DMS 273 treated with DMSO at 0.1 percent for 48 hours (cell line): ENCODE data around the gene SMTNL2.
A peak's percentile ranks its signal among the peaks of the same experiment; 100 is the strongest.
"Not testable (repeated sequence)": the region's sequence is repeated elsewhere in the genome, so short reads cannot be mapped to it uniquely, and the experiment has no call there.

ENCODE experiments used
- DNase-seq: peaks from one replicate; lab custom pipeline; 2025; lab: John Stamatoyannopoulos, UW

The SMTNL2 gene

DNA sequence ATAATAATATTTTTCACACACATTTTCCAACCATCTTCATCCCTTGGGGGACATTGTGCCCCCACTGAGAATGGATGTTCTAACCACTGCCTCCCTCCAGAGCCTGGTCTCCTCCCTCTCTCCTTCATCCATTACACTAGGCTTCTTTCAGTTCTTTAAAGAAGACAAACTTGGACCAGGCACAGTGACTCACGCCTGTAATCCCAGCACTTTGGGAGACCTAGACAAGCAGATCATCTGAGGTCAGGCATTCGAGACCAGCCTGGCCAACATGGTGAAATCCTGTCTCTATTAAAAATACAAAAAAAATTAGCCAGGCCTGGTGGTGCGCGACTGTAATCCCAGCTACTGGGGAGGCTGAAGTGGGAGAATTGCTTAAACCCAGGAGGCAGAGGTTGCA lies 50.6 kb downstream of the SMTNL2 start:
- DNase-seq = no peak

DNA sequence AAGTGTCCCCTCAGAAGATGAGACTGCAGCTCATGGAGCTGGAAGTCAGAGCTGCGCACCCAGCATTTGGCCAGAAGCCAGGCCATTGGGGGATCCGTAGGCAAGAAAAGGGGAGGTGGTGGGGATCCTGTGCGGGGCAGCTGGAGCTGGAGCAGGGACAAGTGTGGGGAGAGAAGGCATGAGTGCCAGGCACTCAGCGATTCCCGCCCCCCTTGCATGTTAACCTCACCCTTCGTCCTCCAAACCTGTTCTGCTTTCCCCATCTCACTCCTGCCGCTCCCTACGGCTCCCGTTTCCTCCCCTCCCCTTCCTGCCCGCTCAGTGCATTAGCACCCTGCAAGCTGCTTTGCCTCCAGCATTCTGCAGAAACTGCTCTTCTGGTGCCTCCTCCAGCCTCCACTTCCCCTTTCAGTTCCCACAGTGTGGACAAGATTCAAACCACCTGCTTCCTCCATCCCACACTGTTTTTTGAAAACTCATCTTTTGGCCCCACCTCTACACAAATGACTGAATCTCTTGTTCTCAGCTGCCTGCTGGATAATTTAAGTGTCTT lies 51.6 kb downstream of the SMTNL2 start:
- DNase-seq = no peak

DNA sequence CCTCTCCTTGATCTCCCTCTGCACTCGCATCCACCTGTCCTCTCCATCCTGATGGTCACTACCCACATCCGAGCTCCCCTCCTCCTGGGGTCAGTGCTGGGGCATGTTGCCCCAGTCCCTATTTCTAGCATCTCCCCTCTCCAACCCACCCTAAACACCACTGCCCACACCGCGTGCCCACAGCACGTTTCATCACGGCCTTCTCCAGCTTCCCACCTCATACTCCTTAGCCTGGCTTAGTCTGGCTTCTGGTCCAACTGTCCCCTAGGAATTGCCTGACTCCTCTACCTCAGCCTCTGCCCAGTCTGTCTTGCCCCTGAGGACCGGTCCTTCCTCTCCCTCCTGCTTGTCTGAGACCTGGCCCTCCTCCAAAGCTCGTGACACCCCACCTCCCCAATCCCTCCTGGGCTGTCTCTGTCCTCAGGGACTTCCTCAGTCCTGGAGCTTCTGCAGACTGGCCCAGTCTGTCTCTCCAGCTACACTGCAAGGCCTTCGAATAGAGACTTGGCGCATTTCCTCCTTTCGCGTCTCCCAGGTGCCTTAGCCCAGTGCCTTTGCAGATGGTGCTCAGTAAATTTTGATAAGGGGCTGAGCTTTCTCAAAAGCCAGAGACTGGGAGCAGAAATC lies 52.3 kb downstream of the SMTNL2 start:
- DNase-seq = no peak

DNA sequence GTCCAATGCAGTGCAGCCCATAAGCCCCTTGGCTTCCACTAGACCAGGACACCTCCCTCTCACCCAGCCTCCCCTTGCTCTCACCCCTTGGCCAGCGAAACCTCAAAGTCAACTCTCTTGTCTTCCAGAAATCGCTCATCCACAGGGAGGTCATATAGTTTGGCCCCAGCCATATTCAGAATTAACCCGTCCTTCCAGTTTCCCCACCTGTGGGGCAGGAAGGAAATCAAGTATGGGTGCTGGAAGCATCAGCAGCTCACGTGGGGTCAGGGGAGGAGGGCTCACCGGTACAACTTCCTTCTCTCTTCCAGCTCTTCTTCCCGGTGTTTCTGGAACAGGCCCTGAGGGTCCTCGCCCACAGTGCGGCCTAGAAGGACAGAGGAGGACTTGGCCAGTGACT lies 54.4 kb downstream of the SMTNL2 start:
- not testable (repeated sequence) for DNase-seq

DNA sequence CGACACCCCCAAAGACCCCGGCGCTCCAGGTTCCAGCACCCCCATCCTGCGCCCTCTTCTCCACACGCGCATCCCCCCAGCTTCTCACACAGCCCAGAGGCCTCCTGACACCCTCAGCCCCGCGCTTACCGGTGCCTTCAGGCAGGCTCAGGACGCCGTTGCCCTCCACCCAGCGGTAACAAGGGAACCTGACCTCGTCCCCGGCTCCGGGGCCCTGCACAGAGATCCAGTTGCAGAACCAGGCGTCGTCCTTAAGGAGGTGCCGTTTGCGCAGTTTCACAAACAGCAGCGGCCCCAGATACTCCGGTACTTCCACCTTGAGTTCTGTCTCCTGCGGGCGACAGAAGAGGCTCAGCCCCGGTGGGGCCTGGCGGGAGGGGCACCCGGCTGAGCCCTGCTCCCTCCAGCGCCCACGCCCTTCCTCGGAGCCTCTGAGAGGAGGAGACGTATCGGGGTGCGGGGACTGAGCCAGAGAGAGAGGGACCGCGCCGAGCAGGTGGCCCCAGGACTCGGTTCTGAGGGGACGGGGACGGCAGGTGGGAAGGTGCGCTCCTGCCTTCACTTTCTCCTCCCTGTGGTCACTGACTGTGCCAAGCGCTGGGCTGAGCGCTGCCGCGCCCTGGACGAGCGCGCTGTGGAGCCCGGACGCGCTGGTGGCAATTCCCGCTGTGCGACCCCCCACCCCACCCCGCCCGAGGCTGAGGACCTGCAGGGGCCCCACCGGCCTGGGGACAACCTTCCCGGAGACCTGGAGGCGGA lies 55.2 kb downstream of the SMTNL2 start:
- peak; percentile 6 for DNase-seq

DNA sequence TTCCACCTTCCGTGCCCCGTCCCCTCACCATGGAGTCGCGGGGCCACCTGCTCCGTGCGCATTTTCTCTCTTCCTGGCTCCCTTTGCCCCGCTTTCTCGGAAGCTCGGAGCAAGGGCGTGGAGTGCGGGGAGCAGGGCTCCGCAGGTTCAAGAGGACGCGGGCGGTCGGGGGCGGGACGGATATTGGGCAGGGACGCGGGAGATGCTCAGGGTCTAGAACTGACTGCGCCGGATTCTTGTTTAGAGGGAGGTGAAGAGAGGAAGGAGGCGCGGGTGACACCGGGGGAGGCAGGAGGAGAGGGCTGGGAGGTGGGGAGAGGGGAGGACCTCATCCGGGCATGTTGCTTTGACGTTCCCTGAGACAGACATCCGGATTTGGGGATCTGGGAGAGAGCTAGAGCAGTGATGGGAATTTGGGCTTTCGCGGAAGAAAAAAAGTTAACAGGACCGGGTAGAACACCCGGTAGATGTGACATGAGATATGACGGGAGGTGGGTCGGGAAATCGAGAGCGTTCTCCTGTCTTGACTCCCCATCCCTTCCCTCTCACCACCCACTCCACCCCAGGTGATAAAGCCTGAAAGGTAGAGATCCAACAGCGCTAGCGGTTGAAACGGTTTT lies 56.4 kb downstream of the SMTNL2 start:
- not testable (repeated sequence) for DNase-seq

DNA sequence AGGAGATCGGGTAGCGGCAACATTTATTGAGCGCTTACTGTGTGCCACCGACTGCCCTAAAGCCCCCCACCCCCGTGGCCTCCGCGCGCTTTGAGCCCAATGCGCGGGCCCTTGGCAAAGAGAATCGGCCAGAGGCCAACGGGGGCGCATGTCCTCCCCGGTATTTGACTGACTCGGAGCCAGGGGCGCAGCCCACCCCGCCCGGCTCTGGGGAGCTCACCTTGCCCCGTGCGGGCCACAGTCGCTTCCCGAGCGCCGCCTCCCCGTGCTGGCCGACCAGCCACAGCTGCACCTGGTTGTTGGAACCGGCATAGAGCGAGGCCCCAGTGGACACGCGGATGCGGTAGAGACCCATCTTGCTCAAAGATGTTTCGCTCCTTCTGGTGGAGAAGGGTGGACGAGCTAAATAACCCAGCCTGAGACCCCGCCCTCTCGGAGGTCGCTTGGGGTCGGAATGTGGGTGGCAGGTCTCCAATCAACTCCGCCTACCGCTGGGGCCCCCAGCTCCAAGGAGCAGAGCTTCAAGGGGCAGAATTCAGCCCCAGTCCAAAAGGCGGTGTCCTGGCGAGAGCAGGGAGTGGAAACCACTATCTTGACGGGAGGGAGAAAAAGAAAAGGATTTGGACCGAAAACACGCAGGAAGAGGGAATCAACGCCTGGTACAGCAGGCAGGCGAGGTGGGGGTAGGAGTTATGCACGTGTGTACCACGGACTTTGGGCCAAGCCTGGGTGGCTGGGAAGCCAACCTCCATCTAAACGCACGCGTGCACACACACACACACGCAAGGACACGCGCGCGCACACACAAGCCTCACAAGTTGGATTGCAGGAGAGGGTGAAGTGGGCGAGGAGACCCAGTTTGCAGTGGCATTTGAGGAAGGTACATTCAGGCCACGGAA lies 57.2 kb downstream of the SMTNL2 start, which contains the start of gene ALOX15:
Gene ALOX15, minus strand, starts transcription at position 382 of the 899 bp plus-strand sequence. Its CDS starts 27 bp downstream, at position 355.
- DNase-seq = no peak

DNA sequence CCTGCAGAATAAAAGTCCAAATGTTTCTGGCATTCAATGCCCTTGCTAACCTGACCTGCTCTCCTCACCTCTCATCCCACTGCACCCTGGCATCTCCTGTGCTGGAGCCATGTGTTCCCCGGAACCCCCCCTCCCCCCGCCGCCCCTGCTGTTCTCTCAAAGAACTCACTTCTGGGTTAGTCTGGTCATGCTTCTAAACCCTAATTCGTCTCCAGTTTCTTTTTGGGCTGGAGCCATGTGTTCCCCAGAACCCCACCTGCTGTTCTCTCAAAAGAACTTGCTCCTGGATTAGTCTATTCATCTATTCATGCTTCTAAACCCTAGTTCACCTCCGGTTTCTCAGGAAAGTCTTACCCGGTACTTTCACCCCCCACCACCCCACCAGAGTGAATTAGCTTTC lies 58.0 kb downstream of the SMTNL2 start:
- no peak for DNase-seq

DNA sequence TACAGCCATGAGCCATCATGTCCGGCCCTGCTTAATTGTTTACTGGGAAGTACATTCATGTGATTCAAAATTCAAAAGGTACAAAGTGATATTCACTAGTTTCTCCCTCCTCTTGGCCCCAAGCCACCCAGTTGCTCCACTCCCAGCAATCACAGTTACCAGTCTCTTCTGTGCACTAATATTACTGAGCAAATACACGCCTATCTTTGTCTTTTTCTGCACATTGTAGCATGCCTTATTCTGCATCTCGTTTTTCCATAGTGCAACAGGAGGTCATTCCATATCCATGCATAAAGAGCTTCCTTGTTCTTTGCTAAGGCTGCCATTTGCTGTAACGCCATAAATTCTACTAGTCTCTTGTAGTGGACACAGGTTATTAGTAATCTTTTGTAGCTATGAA lies 59.3 kb downstream of the SMTNL2 start:
- DNase-seq = no peak

DNA sequence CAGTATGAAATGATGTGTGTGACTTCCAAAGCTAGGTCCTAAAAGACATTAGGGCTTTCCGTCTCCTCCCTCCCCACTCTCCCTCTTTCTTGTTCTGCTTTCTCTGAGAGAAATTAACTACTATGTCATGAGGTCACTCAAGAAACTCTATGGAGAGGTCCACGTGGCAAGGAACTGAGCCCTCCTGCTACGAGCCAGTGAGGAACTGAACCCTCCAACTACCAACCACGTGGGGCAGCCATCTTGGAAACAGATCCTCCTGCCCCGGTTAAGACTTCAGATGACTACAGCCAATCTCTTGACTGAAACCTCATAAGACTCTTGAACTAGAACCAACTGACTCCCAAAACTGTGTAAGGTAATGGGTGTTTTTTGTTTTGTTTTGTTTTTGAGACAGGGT lies 61.3 kb downstream of the SMTNL2 start:
- no peak for DNase-seq

DNA sequence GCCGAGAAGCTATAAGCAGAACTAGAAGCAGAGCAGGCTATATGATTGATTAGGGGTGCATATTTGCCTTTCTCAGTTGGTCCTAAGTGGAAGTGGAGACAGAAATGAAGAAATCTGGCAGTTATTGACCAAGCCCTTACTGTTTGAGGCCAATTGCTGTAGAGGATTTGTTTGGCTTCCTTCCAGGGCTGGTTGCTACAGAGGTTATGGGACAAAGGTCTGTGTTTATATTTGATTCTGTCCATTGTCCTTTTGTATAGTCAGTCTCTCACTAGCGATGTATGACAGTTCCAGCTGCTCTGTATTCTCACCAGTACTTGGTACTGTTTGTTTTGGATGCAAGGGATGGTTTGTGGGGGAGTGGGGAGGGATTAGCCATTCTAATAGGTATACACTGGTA lies 64.4 kb downstream of the SMTNL2 start:
- no peak for DNase-seq

DNA sequence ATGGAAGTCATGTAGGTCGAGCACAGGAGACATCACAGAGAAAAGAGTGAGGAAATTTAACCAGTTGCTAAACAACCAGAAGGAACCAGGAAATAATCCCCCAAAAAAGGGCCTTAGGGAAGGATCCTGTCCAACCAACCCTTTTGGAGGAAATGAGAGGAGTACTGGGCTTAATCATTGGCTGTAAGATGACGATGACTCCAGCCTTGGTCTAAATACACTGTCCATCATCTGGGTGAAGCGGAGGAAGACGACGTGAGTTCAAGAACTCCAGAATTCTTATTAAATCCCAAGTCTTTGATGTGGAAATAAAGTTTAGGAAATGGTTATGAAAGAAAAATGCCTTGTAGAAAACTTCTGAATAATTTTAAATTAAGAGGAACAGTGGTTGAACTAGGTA lies 68.7 kb downstream of the SMTNL2 start:
- DNase-seq = no peak

DNA sequence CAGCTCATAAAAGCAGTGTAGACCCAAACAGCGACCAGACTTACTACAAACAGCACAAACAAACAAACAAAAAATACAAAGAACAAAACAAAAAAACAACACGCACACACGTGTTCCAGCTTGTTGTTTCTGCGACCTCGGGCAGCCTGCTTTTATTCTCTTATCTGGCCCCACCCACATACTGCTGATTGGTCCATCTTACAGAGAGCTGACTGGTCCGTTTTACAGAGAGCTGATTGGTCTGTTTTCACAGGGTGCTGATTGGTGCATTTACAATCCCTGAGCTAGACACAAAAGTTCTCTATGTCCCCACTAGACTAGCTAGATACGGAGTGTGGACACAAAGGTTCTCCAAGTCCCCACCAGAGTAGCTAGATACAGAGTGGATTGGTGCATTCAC lies 71.6 kb downstream of the SMTNL2 start:
- not testable (repeated sequence) for DNase-seq

DNA sequence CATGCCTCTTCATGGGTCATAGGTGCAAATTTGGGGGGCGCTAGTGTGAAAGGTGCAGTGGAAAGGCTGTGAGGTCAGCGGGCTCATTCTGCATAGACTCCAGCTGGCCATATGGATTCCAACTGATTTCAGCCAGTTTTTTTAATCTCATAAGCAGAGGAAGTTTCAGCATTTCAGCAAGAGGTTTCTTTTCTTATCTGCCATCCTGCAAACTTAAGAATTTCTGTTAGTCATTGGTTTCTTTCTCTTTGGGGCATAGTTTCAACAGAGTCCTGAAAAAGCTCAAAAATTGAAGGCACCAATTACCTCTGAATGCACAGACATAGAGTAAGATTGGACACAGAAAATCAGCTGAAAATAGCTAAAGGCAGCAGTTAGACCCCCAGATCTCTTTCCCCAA lies 73.3 kb downstream of the SMTNL2 start:
- DNase-seq = no peak
